Measurements from ENCODE around the gene PHC2. TPM values are rescaled to one million over a fixed set of nuclear protein-coding genes. Genes with fewer than 3 reads are reported as not detected.

Gene PHC2
- total and polyA plus RNA-seq, 9 of the 15 experiments (the other 6 are each of a cell fraction or from before 2014, with no cell fraction given): 3.1 to 67.6 (median 34.6) TPM

DNA sequence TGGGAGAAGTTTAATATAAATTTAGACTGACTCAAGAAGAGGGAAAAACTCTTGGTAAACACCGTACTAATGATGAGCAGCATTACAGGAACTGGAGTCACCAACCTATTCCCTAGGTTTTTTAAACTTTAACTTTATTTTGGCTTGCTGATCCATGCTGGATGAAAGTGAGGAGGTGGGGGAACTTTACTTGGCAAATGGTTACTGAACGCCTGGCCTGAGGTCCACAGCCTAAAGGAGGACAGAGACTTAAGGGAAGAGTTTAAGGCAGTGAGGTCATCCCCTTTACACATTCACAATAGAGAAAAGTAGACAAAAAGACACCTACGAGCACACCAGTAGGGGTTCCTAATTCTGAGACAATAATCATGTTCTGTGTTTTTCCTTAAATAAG, 84.4 kb downstream of the PHC2 start:
- 63% methylated on average over 3 of the region's 3 CpGs for WGBS (ENCODE audit: insufficient coverage, low coverage, missing lambda C conversion rate)
- Histone ChIP-seq H3K4me3 (no peak overlapping the region), H3K36me3 (ENCODE audit: control insufficient read depth, insufficient read depth, low read length) (peaks cover 44% of the 10 kb centered on the region; the same call in 2 of the 3 replicates), H2AFZ (ENCODE audit: low read depth, low read length) (no peak overlapping the region), H3K79me2 (ENCODE audit: control insufficient read depth, insufficient read depth, low read length) (peaks cover 79% of the 10 kb centered on the region), H3K9me3 (replicated peaks; ENCODE audit: control insufficient read depth, insufficient read depth, low read depth, low read length) (no peaks in the 10 kb centered on the region), H3K9me1 (ENCODE audit: control insufficient read depth, insufficient read depth, low read length) (peaks cover 7% of the 10 kb centered on the region), H3K4me1 (replicated peaks in 1 of 2; ENCODE audit: control insufficient read depth in 2 of 2, insufficient read depth in 2 of 2, low read length in 2 of 2) (peaks cover 35% of the 10 kb centered on the region in 2 experiments), H3K9ac (ENCODE audit: insufficient read depth in 1 of 2, low read depth in 2 of 2, low read length in 2 of 2) (no peak overlapping the region), H4K20me1 (replicated peaks; ENCODE audit: control insufficient read depth, insufficient read depth, low read length) (peaks cover 31% of the 10 kb centered on the region), H3K4me2 (ENCODE audit: insufficient read depth, low read length) (peak overlapping the region; percentile 79; the same call in 1 of the 2 replicates), H3K27me3 (ENCODE audit: control insufficient read depth in 2 of 2, insufficient read depth in 2 of 2, low read length in 2 of 2) (no peaks in the 10 kb centered on the region), H3K27ac (ENCODE audit: extremely low read depth, low read depth, low read length) (0 out of 3 replicates have a peak overlapping the region, but pooled peaks have one; percentile 3)
- CTCF ChIA-PET (ENCODE audit: low intra/inter-chr PET ratio): no interaction called here
- intact Hi-C loops (cut with micrococcal nuclease): no loop called here
- FAIRE-seq (no peak), ATAC-seq (no peak), DNase-seq (ENCODE audit: extremely low read depth in 1 of 4, low spot score in 3 of 4) (no peak)
- in situ Hi-C loops (cut with MboI): no loop called here
- no TSS peak for BruUV-seq (replicated peaks)
- no peak for TF ChIP-seq KDM1A (IDR thresholded peaks at IDR 0.05)
- TF ChIP-seq GTF2E2 (tag; IDR thresholded peaks at IDR 0.05): 0 out of 2 replicates have a peak, but pooled peaks have one; percentile 47
- TF ChIP-seq YBX1 (IDR thresholded peaks at IDR 0.05): no peak
- TF ChIP-seq CLOCK (CRISPR knock-in tag; IDR thresholded peaks at IDR 0.05; ENCODE audit: borderline replicate concordance): no peak
- no peak for TF ChIP-seq NCOA4 (IDR thresholded peaks at IDR 0.05; ENCODE audit: partially characterized antibody)
- POLR2A ChIA-PET: interaction anchor here (1.2 kb wide), 1 partner anchor 11 kb away, joined by 5 read pairs; no protein-coding TSS in a partner anchor

All from K562 (cell line).